GM20000 (cell line): ENCODE data around the gene TLN1.

Experiments
- DNase-seq: peaks from one replicate; pipeline ENCODE4 v3.0.0; 2012; ENCODE audit warnings: low spot score
- TF ChIP-seq, protein P1 (sequence below): IDR thresholded peaks from 2 replicates; pipeline ENCODE4 v1.5.1; 2012; ENCODE audit warnings: mild to moderate bottlenecking, control low read depth; ENCODE audit errors: extremely low read depth, missing control alignments

Gene TLN1

GRCh38 chr9:35728041-35728971, 3.7 kb downstream of the TLN1 start:
- DNase-seq, result peak; percentile 75
- TF ChIP-seq, protein P1, sequence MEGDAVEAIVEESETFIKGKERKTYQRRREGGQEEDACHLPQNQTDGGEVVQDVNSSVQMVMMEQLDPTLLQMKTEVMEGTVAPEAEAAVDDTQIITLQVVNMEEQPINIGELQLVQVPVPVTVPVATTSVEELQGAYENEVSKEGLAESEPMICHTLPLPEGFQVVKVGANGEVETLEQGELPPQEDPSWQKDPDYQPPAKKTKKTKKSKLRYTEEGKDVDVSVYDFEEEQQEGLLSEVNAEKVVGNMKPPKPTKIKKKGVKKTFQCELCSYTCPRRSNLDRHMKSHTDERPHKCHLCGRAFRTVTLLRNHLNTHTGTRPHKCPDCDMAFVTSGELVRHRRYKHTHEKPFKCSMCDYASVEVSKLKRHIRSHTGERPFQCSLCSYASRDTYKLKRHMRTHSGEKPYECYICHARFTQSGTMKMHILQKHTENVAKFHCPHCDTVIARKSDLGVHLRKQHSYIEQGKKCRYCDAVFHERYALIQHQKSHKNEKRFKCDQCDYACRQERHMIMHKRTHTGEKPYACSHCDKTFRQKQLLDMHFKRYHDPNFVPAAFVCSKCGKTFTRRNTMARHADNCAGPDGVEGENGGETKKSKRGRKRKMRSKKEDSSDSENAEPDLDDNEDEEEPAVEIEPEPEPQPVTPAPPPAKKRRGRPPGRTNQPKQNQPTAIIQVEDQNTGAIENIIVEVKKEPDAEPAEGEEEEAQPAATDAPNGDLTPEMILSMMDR, result no peak

GRCh38 chr9:35727676-35728040, 4.3 kb downstream of the TLN1 start:
- TF ChIP-seq, protein P1, result no peak
- no peak for DNase-seq

- DNase-seq, result peak; percentile 39
These were observed 5.1 kb downstream of the TLN1 start for GRCh38 chr9:35726931-35727330.

GRCh38 chr9:35725362-35725761, 6.6 kb downstream of the TLN1 start:
- TF ChIP-seq, protein P1, result no peak
- no peak for DNase-seq

More at GRCh38 chr9:35726931-35727330, 5.1 kb downstream of the TLN1 start:
- TF ChIP-seq, protein P1, result peak; percentile 16

GRCh38 chr9:35723908-35724307, 8.1 kb downstream of the TLN1 start:
- TF ChIP-seq, protein P1, result no peak
- DNase-seq, result no peak

DNA sequence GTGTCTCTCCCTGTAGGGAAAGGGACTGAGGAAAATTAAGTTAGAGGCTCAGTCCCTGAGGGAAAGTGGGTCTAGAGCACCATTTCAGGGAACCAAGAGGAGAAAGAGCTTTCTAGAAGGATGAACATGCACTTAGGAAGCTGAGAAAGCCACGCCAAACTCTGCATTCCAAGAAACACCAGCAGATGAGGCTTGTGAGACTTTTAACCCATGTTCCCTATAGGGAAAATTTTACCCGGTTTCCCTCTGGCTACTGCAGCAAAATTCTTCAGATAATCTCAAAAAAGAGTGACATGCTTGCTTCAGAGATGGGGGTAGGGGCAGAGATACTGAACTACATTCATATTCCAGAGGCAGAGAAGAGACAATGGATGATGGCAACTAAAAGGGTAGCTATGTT, 8.6 kb downstream of the TLN1 start:
- TF ChIP-seq, protein P1, result no peak
- no peak for DNase-seq

DNA sequence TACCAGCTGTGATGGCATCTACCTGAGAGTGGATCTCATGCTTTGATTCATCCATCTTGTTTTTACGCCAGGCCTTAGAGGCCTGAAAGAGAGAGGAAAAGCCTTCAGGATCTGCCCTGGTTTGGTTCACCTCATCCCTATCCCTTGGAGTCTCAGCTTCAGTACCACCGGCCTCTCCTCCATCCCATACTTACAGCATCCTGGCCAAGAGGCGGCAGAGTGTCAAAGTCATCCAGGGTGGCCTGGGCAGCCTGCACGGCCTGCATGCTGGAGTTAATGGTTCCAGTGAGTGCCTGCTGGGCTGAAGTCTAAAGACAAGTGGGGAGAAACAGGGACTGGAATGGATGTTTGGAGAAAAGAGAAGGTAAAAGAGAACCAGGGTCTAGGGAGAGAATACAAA, 12.4 kb downstream of the TLN1 start:
- TF ChIP-seq, protein P1, result no peak
- no peak for DNase-seq
